D721Med (cell line): ENCODE results near the gene FEM1A.

Experiments
- DNase-seq: peaks from one replicate; pipeline ENCODE4 v3.0.0; 2011; ENCODE audit warnings: low spot score; ENCODE audit not compliant: insufficient read length
- FAIRE-seq: peaks from 2 replicates; lab custom pipeline; 2011; peaks lifted over from hg19 to GRCh38; lab: Jason Lieb, UNC
- CTCF ChIP-seq: IDR thresholded peaks from 2 replicates; pipeline ENCODE4 v1.5.1; 2012; ENCODE audit warnings: mild to moderate bottlenecking, control low read depth; ENCODE audit not compliant: insufficient read depth; ENCODE audit errors: missing control alignments

The FEM1A gene

GRCh38 chr19:4806384-4806783 is 14.8 kb downstream of the FEM1A start:
- FAIRE-seq (no peak), DNase-seq (no peak)
- TF ChIP-seq CTCF, result no peak

DNA sequence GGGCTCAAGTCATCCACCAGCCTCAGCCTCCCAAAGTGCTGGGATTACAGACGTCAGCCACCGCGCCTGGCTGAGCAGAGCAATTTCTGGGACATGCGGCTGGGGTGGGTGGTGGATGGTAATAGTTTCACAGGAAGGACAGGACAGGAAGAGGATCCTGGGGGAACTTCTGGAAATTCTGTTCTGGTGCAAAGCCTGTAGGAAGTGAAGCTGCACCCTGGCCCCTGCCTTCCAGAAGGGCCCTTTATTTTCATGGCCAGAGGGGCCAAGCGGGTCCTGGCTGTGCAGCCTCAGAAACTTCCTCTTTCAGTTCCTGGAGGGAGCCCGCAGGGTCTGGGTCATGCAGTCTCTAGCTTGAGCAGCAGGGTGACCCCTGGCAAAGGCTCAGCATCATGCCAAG is 15.7 kb downstream of the FEM1A start:
- DNase-seq, result no peak
- FAIRE-seq, result no peak
- no peak for TF ChIP-seq CTCF

DNA sequence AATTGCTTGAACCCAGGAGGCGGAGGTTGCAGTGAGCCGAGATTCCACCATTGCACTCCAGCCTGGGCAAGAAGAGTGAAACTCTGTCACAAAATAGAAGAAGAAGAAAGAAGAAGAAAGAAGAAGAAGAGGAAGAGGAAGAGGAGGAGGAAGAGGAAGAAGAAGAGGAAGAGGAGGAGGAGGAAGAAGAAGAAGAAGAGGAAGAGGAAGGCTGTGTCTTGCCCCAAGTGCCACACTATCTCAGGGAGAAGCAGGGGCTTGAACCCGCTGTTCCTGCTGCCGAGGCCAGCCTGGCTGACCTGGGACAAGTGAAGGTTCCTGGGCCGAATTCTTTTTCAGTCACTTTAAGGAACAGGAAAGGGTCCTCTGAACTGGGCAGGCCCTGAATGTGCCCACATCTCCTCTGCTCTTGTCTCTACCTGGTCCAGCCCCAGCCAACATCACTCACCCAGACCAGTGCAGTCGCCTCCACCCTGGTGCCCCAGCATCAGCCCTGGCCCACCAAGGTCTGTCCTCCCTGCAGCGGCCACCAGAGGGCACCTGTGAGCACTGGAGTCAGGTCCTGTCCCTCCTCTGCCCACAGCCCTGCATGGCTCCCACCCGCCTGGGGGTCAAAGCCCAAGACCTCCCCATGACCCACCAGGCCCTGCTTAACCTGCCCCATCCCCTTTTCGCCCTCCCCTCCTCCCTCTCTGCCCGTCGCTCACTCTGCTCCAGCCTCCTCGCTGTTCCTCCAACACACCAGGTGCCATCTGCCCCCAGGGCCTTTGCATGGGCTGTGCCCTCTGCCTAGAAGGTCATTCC is 20.0 kb downstream of the FEM1A start:
- TF ChIP-seq CTCF, result peak; percentile 73
- FAIRE-seq, result no peak
- DNase-seq, result peak; percentile 67

DNA sequence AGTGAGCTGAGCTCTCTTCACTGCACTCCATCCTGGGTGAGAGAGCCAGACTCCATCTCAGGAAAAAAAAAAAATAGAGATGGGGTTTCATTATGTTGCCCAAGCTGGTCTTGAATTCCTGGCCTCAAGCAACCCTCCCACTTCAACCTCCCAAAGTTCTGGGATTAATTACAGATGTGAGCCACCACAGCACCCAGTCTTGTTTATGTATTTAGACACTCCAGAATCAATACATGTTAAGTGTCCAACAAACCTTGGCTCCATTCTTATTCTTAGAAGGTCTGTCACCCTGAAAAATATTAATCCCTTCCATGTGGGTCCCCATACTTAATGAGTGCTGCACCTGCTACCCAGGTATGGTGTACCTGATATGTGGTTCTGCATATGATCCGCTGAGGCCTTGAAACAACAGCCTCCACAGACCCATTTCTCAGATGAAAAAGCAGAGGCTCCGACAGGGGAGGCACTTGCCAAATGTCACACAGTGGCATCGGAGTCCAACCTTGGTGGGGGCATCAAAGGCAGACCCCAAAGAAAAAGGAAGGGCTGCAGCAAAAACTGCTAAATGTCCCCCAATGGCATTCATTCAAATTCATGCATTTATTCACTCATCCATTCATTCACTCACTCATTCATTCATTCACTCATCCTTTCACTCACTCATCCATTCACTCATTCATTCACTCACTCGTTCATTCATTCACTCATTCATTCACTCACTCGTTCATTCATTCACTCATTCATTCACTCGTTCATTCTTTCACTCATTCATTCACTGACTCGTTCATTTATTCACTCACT is 23.3 kb downstream of the FEM1A start:
- DNase-seq, result no peak
- peak; percentile 46 for FAIRE-seq
- no peak for TF ChIP-seq CTCF

DNA sequence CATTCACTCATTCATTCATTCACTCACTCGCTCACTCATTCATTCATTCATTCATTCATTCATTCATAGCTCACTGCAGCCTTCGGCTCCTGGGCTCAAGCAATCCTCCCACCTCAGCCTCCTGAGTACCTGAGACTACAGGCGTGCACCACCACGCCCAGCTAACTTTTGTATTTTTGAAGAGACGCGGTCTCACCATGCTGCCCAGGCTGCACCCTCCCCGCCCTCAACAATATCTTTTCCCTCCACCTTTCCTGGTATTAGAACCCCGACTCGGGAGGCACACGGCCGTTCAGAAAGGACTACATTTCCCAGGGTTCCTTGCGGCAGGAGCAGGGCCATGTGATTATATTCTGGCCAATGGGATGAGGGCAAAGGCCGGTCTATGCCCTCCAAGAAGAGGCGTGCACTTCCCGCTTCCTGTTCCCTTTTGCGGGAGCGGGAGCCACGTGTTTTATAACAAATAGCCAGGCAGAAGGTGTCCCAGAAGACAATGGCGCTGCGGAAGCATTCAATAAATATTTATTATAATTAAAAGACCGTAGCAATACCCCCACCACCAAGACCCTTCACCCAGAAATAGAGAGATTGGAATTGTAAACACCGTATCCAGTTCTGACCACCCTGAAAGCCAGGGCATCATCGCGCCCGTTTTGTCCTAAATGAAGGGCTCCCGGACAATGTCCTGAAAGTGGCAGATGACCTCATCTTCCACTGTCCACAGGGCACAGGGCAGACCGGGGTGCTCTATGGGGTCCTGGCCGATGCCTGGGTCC is 24.1 kb downstream of the FEM1A start:
- no peak for TF ChIP-seq CTCF
- peak; percentile 99 for DNase-seq
- no peak for FAIRE-seq

GRCh38 chr19:4816202-4816949 is 24.8 kb downstream of the FEM1A start:
- DNase-seq (no peak), FAIRE-seq (no peak)
- no peak for TF ChIP-seq CTCF
